Esophagus squamous epithelium (tissue), 5 donors: ENCODE data around the gene HOXB6. TPM values are rescaled to one million over a fixed set of nuclear protein-coding genes. Genes with fewer than 3 reads are reported as not detected.

Experiments used
- DNase-seq: peaks from one replicate; lab custom pipeline; 2025; lab: John Stamatoyannopoulos, UW
- H3K27ac ChIP-seq, 4 donors: fragments of 200-600 bp; sonication (generic); one replicate each; pipeline ENCODE4 v1.5.1; 2016 to 2019; ENCODE audit warnings: mild to moderate bottlenecking in 1 of 4
- H3K27me3 ChIP-seq, 4 donors: fragments of 200-600 bp; sonication (generic); 1 replicate in 3 of 4; 2 replicates in 1 of 4; pipeline versions ENCODE4 v1.5.1 to v1.6.0; 2017 to 2021; ENCODE audit warnings: antibody characterized with exemption in 1 of 4
- H3K36me3 ChIP-seq, 3 donors: fragments of 200-600 bp; sonication (generic); one replicate each; pipeline ENCODE4 v1.5.1; 2016 to 2019
- H3K4me1 ChIP-seq, 3 donors: fragments of 200-600 bp; sonication (generic); one replicate each; pipeline ENCODE4 v1.5.1; 2017 to 2019
- H3K4me3 ChIP-seq, 4 donors: fragments of 200-600 bp; sonication (generic); 1 replicate in 3 of 4; 2 replicates in 1 of 4; pipeline ENCODE4 v1.5.1; 2016 to 2019; ENCODE audit warnings: mild to moderate bottlenecking in 2 of 4, moderate library complexity in 1 of 4
- H3K9me3 ChIP-seq, 3 donors: fragments of 200-600 bp; sonication (generic); one replicate each; pipeline ENCODE4 v1.5.1; 2016 to 2019
- CTCF ChIP-seq, 6 experiments: fragments of 450-650 bp in 4 of 6; fragments of 200-600 bp in 2 of 6; sonication (generic) in 2 of 6; IDR thresholded peaks; one replicate each; pipeline ENCODE4 v1.5.1; 2016 to 2019; ENCODE audit warnings: antibody characterized with exemption in 6 of 6, mild to moderate bottlenecking in 4 of 6, moderate library complexity in 4 of 6
- POLR2A ChIP-seq, 4 donors: fragments of 450-650 bp; IDR thresholded peaks; one replicate each; pipeline ENCODE4 v1.6.1; 2017; ENCODE audit warnings: antibody characterized with exemption in 4 of 4, mild to moderate bottlenecking in 4 of 4, moderate library complexity in 3 of 4
- WGBS, 2 donors: methylation state at CpG; one replicate each; pipeline ENCODE4 v1.1.5; 2018; 5-methylcytosine and 5-hydroxymethylcytosine counted together
- intact Hi-C: fragments of 100-400 bp; cut with DNase I; formaldehyde crosslinking; loops from one replicate; pipeline ENCODE4 v1.15.0; 2022
- total RNA-seq, 4 donors: library from RNA; depleted of rRNA; stranded (reverse); fragments of >200 nt; gene quantifications; one replicate each; pipeline ENCODE4 v1.1.0, GENCODE V29; 2016
- donor health status: DM: yes; HTN: yes; CAD: no.

Gene HOXB6
- total RNA-seq, 4 donors from 2014 or later = 1.3 to 3.1 TPM; not detected in 2

- Histone ChIP-seq H3K27me3 (peaks cover 48 to 100% (median 62%) of the 10 kb centered on the region in 4 donors), H3K9me3 (no peaks in the 10 kb centered on the region), H3K4me3 (no peak overlapping the region), H3K36me3 (no peaks in the 10 kb centered on the region), H3K27ac (no peak overlapping the region), H3K4me1 (peaks cover 0 to 14% (median 4%) of the 10 kb centered on the region in 3 donors)
- no peak for TF ChIP-seq CTCF (IDR thresholded peaks at IDR 0.05)
- TF ChIP-seq POLR2A (IDR thresholded peaks at IDR 0.05) = no peak
- no peak for DNase-seq
- 49 to 63% methylated on average over 5 of the region's 6 CpGs for WGBS, 2 donors
- intact Hi-C loops = no loop called here
These were observed 35.4 kb upstream of the HOXB6 start for GRCh38 chr17:48639982-48640857.

- intact Hi-C loops = no loop called here
- Histone ChIP-seq H3K27me3 (peaks cover 54 to 100% (median 65%) of the 10 kb centered on the region in 4 donors), H3K27ac (no peak overlapping the region), H3K4me1 (peaks cover 0 to 17% (median 4%) of the 10 kb centered on the region in 3 donors), H3K9me3 (no peaks in the 10 kb centered on the region), H3K4me3 (no peak overlapping the region), H3K36me3 (no peaks in the 10 kb centered on the region)
- DNase-seq = no peak
- no peak for TF ChIP-seq CTCF (IDR thresholded peaks at IDR 0.05)
- TF ChIP-seq POLR2A (IDR thresholded peaks at IDR 0.05) = no peak
- WGBS, 2 donors = 36 to 41% methylated on average over 2 to 3 of the region's 5 CpGs
These were observed 34.4 kb upstream of the HOXB6 start for GRCh38 chr17:48639136-48639535.

- intact Hi-C loops = no loop called here
- peaks cover 62 to 100% (median 72%) of the 10 kb centered on the region in 4 donors for H3K27me3 ChIP-seq
- no peaks in the 10 kb centered on the region for H3K9me3 ChIP-seq
- DNase-seq = no peak
- no peaks in the 10 kb centered on the region for H3K36me3 ChIP-seq
- peaks cover 0 to 28% (median 4%) of the 10 kb centered on the region in 3 donors for H3K4me1 ChIP-seq
- no peak overlapping the region for H3K4me3 ChIP-seq
- WGBS, 2 donors = 24 to 34% methylated on average over 15 to 18 of the region's 18 CpGs
- no peak for TF ChIP-seq POLR2A (IDR thresholded peaks at IDR 0.05)
- no peak for TF ChIP-seq CTCF (IDR thresholded peaks at IDR 0.05)
- H3K27ac ChIP-seq = no peak overlapping the region
These were observed 32.8 kb upstream of the HOXB6 start for GRCh38 chr17:48637323-48638260.

- Histone ChIP-seq H3K27ac (no peak overlapping the region), H3K4me1 (peaks cover 0 to 22% (median 4%) of the 10 kb centered on the region in 3 donors), H3K27me3 (peaks cover 56 to 100% (median 72%) of the 10 kb centered on the region in 4 donors), H3K4me3 (peak overlapping the region in 1 of 4 donors; percentile 2), H3K36me3 (no peaks in the 10 kb centered on the region), H3K9me3 (no peaks in the 10 kb centered on the region)
- 14 to 16% methylated on average over 5 to 11 of the region's 39 CpGs for WGBS, 2 donors
- intact Hi-C loops = no loop called here
- DNase-seq = no peak
- TF ChIP-seq CTCF (IDR thresholded peaks at IDR 0.05) (peak in 5 of 6 experiments; percentile 18 to 47 (median 26)), POLR2A (IDR thresholded peaks at IDR 0.05) (no peak)
These were observed 31.6 kb upstream of the HOXB6 start for GRCh38 chr17:48636177-48637018.
